H1 (cell line): ENCODE results near the gene FZD8. TPM values are rescaled to one million over a fixed set of nuclear protein-coding genes. Genes with fewer than 3 reads are reported as not detected.
"Not testable (repeated sequence)": the region's sequence is repeated elsewhere in the genome, so short reads cannot be mapped to it uniquely, and the experiment has no call there.

ENCODE experiments used
- CTCF ChIA-PET: fragments of 300-600 bp; sonication (Branson Sonifier 250); formaldehyde crosslinking; loops from one replicate; lab custom pipeline; 2021; ENCODE audit not compliant: partially characterized antibody; lab: Charles Lee
- POLR2A ChIA-PET: fragments of 300-600 bp; sonication (Branson Sonifier 250); formaldehyde crosslinking; loops from one replicate; lab custom pipeline; 2021; ENCODE audit warnings: inconsistent platforms; ENCODE audit not compliant: partially characterized antibody; lab: Charles Lee
- DNase-seq, 2 experiments: peaks; one replicate each; pipeline versions ENCODE4 v3.0.0 to v3.0.0-alpha.2; 2010 to 2022; ENCODE audit warnings: low spot score in 2 of 2, low read depth in 1 of 2, mixed read lengths in 1 of 2
- FAIRE-seq: peaks from 2 replicates; lab custom pipeline; 2011; peaks lifted over from hg19 to GRCh38; lab: Jason Lieb, UNC
- H2AFZ ChIP-seq: 2 replicates; pipeline ENCODE4 v1.8.1; 2012; ENCODE audit warnings: low read length, inconsistent platforms
- H2AK5ac ChIP-seq: 2 replicates; pipeline ENCODE4 v1.6.1; 2013; ENCODE audit warnings: low read depth, low read length
- H2BK120ac ChIP-seq: replicated peaks from 2 replicates; pipeline ENCODE3; 2013; ENCODE audit warnings: low read depth, low read length, inconsistent platforms
- H2BK12ac ChIP-seq: 2 replicates; pipeline ENCODE4 v1.6.1; 2013; ENCODE audit warnings: low read depth, low read length
- H2BK15ac ChIP-seq: 2 replicates; pipeline ENCODE4 v1.6.1; 2013; ENCODE audit warnings: low read length
- H2BK20ac ChIP-seq: 2 replicates; pipeline ENCODE4 v1.6.1; 2013; ENCODE audit warnings: low read length
- H2BK5ac ChIP-seq: 2 replicates; pipeline ENCODE4 v1.6.1; 2013; ENCODE audit warnings: low read depth, low read length
- H3K14ac ChIP-seq: 2 replicates; pipeline ENCODE4 v1.6.1; 2013; ENCODE audit warnings: inconsistent platforms; ENCODE audit not compliant: insufficient read length
- H3K18ac ChIP-seq: 2 replicates; pipeline ENCODE4 v1.6.1; 2013; ENCODE audit warnings: low read length; ENCODE audit errors: extremely low read depth
- H3K23ac ChIP-seq: 2 replicates; pipeline ENCODE4 v1.6.1; 2013; ENCODE audit warnings: inconsistent platforms; ENCODE audit not compliant: insufficient read length
- H3K23me2 ChIP-seq: 2 replicates; pipeline ENCODE4 v1.6.1; 2013; ENCODE audit warnings: low read depth, low read length
- H3K27ac ChIP-seq: 2 replicates; pipeline ENCODE4 v1.6.1; 2011; ENCODE audit warnings: low read depth, low read length, inconsistent platforms
- H3K27me3 ChIP-seq, 4 experiments: replicated peaks in 1 of 4; 1 replicate in 1 of 4; 2 replicates in 3 of 4; pipeline versions ENCODE4 v1.6.1 to v1.8.1; 2011 to 2013; ENCODE audit warnings: low read length in 3 of 4, mild to moderate bottlenecking in 3 of 4, inconsistent platforms in 2 of 4, mixed read lengths in 2 of 4, moderate library complexity in 1 of 4; ENCODE audit not compliant: control insufficient read depth in 3 of 4, insufficient read depth in 3 of 4; ENCODE audit errors: extremely low read depth in 1 of 4
- H3K36me3 ChIP-seq, 4 experiments: 2 replicates each; pipeline versions ENCODE4 v1.6.1 to v1.8.1; 2011 to 2013; ENCODE audit warnings: mild to moderate bottlenecking in 4 of 4, low read length in 3 of 4, moderate library complexity in 2 of 4, control low read depth in 1 of 4, inconsistent platforms in 1 of 4; ENCODE audit not compliant: insufficient read depth in 4 of 4, control insufficient read depth in 2 of 4
- H3K4ac ChIP-seq: replicated peaks from 2 replicates; pipeline ENCODE3; 2013; ENCODE audit warnings: low read length, low read depth, mixed read lengths, inconsistent platforms; ENCODE audit not compliant: insufficient read length
- H3K4me1 ChIP-seq, 4 experiments: replicated peaks in 1 of 4; 1 replicate in 1 of 4; 2 replicates in 3 of 4; pipeline versions ENCODE4 v1.6.1 to v1.8.1; 2011 to 2013; ENCODE audit warnings: low read length in 3 of 4, inconsistent platforms in 2 of 4, mixed read lengths in 1 of 4; ENCODE audit not compliant: insufficient read depth in 4 of 4, control insufficient read depth in 3 of 4
- H3K4me2 ChIP-seq, 2 experiments: 2 replicates each; pipeline versions ENCODE4 v1.6.1 to v1.8.1; 2011 to 2013; ENCODE audit warnings: low read depth in 2 of 2, low read length in 2 of 2, control low read depth in 1 of 2, inconsistent platforms in 1 of 2, mild to moderate bottlenecking in 1 of 2; ENCODE audit not compliant: insufficient read depth in 1 of 2
- H3K4me3 ChIP-seq, 4 experiments: fragments of 200-600, 300-600 bp in 1 of 4; sonication (generic), shearing (Covaris generic), sonication (Bioruptor Twin) in 1 of 4; 2 replicates each; pipeline versions ENCODE4 v1.5.1 to v1.8.1; 2011 to 2016; ENCODE audit warnings: low read length in 4 of 4, low read depth in 3 of 4, control low read depth in 2 of 4, inconsistent platforms in 2 of 4, mild to moderate bottlenecking in 2 of 4, mixed read lengths in 1 of 4, moderate library complexity in 1 of 4; ENCODE audit not compliant: insufficient read depth in 2 of 4; ENCODE audit errors: extremely low read depth in 1 of 4
- H3K56ac ChIP-seq: replicated peaks from 2 replicates; pipeline ENCODE3; 2013; ENCODE audit warnings: low read depth, mild to moderate bottlenecking, mixed read lengths, low read length, inconsistent platforms; ENCODE audit not compliant: insufficient read length
- H3K79me1 ChIP-seq: 2 replicates; pipeline ENCODE4 v1.6.1; 2013; ENCODE audit warnings: low read depth, low read length, control low read depth
- H3K79me2 ChIP-seq, 2 experiments: 2 replicates each; pipeline versions ENCODE4 v1.6.1 to v1.8.1; 2012 to 2013; ENCODE audit warnings: low read length in 2 of 2, mild to moderate bottlenecking in 2 of 2, inconsistent platforms in 1 of 2; ENCODE audit not compliant: insufficient read depth in 2 of 2, control insufficient read depth in 1 of 2
- H3K9ac ChIP-seq, 4 experiments: replicated peaks in 1 of 4; 1 replicate in 1 of 4; 2 replicates in 3 of 4; pipeline versions ENCODE4 v1.6.1 to v1.8.1; 2011 to 2013; ENCODE audit warnings: low read depth in 3 of 4, low read length in 3 of 4, control low read depth in 2 of 4, mild to moderate bottlenecking in 2 of 4, moderate library complexity in 2 of 4, inconsistent platforms in 1 of 4; ENCODE audit errors: extremely low read depth in 1 of 4
- H3K9me3 ChIP-seq, 2 experiments: 2 replicates each; pipeline versions ENCODE4 v1.6.1 to v1.8.1; 2012 to 2013; ENCODE audit warnings: mild to moderate bottlenecking in 2 of 2, moderate library complexity in 2 of 2, control low read depth in 1 of 2, inconsistent platforms in 1 of 2, low read depth in 1 of 2, low read length in 1 of 2, mixed read lengths in 1 of 2; ENCODE audit not compliant: insufficient read depth in 2 of 2
- H4K20me1 ChIP-seq, 2 experiments: replicated peaks in 1 of 2; 2 replicates each; pipeline versions ENCODE3 to v1.8.1; 2011 to 2013; ENCODE audit warnings: inconsistent platforms in 2 of 2, low read length in 2 of 2, mild to moderate bottlenecking in 1 of 2; ENCODE audit not compliant: insufficient read depth in 2 of 2, control insufficient read depth in 1 of 2
- H4K5ac ChIP-seq: 2 replicates; pipeline ENCODE4 v1.6.1; 2013; ENCODE audit warnings: low read length, low read depth, mixed read lengths, inconsistent platforms; ENCODE audit not compliant: insufficient read length
- H4K8ac ChIP-seq: 2 replicates; pipeline ENCODE4 v1.8.0; 2013; ENCODE audit warnings: mild to moderate bottlenecking, moderate library complexity, low read length, inconsistent platforms; ENCODE audit not compliant: insufficient read depth; ENCODE audit errors: extremely low read depth
- H4K91ac ChIP-seq: replicated peaks from 2 replicates; pipeline ENCODE3; 2013; ENCODE audit warnings: low read length, mixed read lengths, inconsistent platforms; ENCODE audit not compliant: insufficient read length
- SAP30 ChIP-seq: fragments of 300-600 bp; sonication (generic); IDR thresholded peaks from 2 replicates; pipeline ENCODE4 v1.7.1; 2012; ENCODE audit warnings: low read length, moderate library complexity, mild to moderate bottlenecking, inconsistent platforms; ENCODE audit not compliant: insufficient read depth, insufficient replicate concordance
- SUZ12 ChIP-seq: fragments of 200-600 bp; sonication (generic); IDR thresholded peaks from 2 replicates; pipeline ENCODE4 v1.6.1; 2012; ENCODE audit warnings: mild to moderate bottlenecking, inconsistent platforms, low read length, moderate library complexity, mixed read lengths
- WGBS, 2 experiments: shearing (Covaris generic) in 1 of 2; methylation state at CpG; one replicate each; pipeline versions ENCODE4 v1.1.6 to v1.1.7; 2013 to 2015; ENCODE audit warnings: low lambda C conversion rate in 2 of 2, mixed read lengths in 2 of 2, inconsistent platforms in 1 of 2, low coverage in 1 of 2, missing lambda C conversion rate in 1 of 2; ENCODE audit not compliant: insufficient replicate concordance in 2 of 2, insufficient coverage in 1 of 2, insufficient read length in 1 of 2; ENCODE audit errors: extremely low coverage in 1 of 2, missing lambda C conversion rate in 1 of 2; 5-methylcytosine and 5-hydroxymethylcytosine counted together
- polyA plus RNA-seq, 7 experiments: library from polyadenylated mRNA; depleted of rRNA in 3 of 7; stranded (reverse) in 5 of 7; unstranded in 2 of 7; fragments of >200 nt in 5 of 7; fragments of 200-250 nt in 2 of 7; gene quantifications; 1 replicate in 5 of 7; 2 replicates in 1 of 7; 4 replicates in 1 of 7; pipeline versions ENCODE4 v1.2.1 to v1.2.3, GENCODE V29; 2011 to 2013; ENCODE audit warnings: missing spikeins in 2 of 7, mixed read lengths in 2 of 7
- total RNA-seq: library from RNA; stranded (reverse); fragmentation: NEBNext Ultra II Directional; extraction: Animal tissue kit (Norgen Biotek cat#: 25700); gene quantifications from 2 replicates; pipeline ENCODE4 v1.2.1, GENCODE V29; 2021
- TF ChIP-seq, protein P1 (sequence below): IDR thresholded peaks from 2 replicates; pipeline ENCODE4 v1.6.1; 2012; ENCODE audit warnings: inconsistent platforms

Gene FZD8
- total and polyA plus RNA-seq, 2 of the 8 experiments (the other 6 are each of a cell fraction or from before 2014, with no cell fraction given): 4.8 to 7.1 TPM

DNA sequence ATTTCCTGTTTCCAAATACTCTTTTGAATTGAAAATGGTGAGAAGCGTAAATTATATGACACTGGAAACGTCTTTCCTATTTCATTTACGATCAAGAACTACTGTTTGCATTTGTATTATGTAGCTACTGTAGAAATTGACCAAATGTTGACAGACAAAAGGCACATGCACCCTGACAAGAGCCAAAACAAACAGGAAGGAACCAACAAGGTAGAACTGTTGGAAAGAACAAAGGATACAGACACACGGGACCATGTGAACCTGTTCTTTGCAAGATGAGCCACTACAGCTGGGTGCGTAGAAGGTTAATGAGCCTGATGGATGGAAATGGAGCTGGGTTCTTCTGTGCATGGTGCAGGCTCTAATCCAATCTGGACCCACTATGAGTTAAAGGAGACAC lies 48.4 kb upstream of the FZD8 start (continued):
- TF ChIP-seq SUZ12 (no peak), SAP30 (no peak)
- TF ChIP-seq, protein P1, sequence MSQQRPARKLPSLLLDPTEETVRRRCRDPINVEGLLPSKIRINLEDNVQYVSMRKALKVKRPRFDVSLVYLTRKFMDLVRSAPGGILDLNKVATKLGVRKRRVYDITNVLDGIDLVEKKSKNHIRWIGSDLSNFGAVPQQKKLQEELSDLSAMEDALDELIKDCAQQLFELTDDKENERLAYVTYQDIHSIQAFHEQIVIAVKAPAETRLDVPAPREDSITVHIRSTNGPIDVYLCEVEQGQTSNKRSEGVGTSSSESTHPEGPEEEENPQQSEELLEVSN: no peak

DNA sequence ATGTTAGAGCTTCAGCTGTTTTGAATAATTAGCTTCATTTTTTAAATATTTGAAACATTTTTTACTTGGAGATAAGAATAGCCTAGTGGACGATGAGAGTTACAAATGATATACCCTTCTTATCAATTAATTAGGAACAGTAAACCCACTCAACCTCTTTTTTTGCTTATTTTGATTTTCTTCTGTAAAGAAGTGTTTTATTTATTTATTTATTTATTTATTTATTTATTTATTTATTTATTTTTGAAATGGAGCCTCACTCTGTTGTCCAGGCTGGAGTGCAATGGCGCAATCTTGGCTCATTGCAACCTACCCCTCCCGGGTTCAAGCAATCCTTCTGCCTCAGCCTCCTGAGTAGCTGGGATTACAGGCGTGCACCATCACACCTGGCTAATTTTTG lies 43.8 kb upstream of the FZD8 start:
- H3K14ac ChIP-seq, H3K27ac ChIP-seq, H2BK5ac ChIP-seq, H2BK12ac ChIP-seq, DNase-seq, H2BK120ac ChIP-seq, H2BK20ac ChIP-seq, H2AFZ ChIP-seq, H4K8ac ChIP-seq, H3K4me2 ChIP-seq, H3K4me3 ChIP-seq, H3K18ac ChIP-seq, H2AK5ac ChIP-seq, POLR2A ChIA-PET, FAIRE-seq, H4K5ac ChIP-seq, H3K36me3 ChIP-seq, H3K4ac ChIP-seq, H3K27me3 ChIP-seq, H3K23me2 ChIP-seq, H3K56ac ChIP-seq, H3K79me2 ChIP-seq, H3K9me3 ChIP-seq, H4K91ac ChIP-seq, H4K20me1 ChIP-seq, H3K9ac ChIP-seq, H3K23ac ChIP-seq, H2BK15ac ChIP-seq, H3K79me1 ChIP-seq: not testable (repeated sequence)
- peaks cover under 1 to 14% (median 6%) of the 10 kb centered on the region in 4 experiments; a peak in 5 of 7 replicates for H3K4me1 ChIP-seq
- WGBS, 2 experiments: 89% methylated on average over 4 of the region's 4 CpGs; no CpG with 5 or more reads in 1 of the 2 experiments
- CTCF ChIA-PET: interaction anchor here (1.1 to 1.2 kb wide), 2 partner anchors 27 to 96 kb away, joined by 4 to 6 read pairs; no protein-coding TSS in a partner anchor
